Activated naive CD8-positive, alpha-beta T cell treated with anti-CD3 and anti-CD28 coated beads, Interleukin-2, amount 50 U/mL, for 24 hours (primary cell): ENCODE data around the gene TAP2.
"Not testable (repeated sequence)": the region's sequence is repeated elsewhere in the genome, so short reads cannot be mapped to it uniquely, and the experiment has no call there.

Experiments used
- ATAC-seq: fragments of 150-1000 bp; cut with Tn5 transposase; one replicate; pipeline ENCODE4 v1.10.0; 2021
- DNase-seq: peaks from one replicate; pipeline ENCODE4 v3.0.0; 2021
- H3K27ac Mint-ChIP-seq: one replicate; pipeline ENCODE4 v1.8.0; 2021; ENCODE audit warnings: mild to moderate bottlenecking, mixed read lengths
- H3K27me3 Mint-ChIP-seq: one replicate; pipeline ENCODE4 v1.8.0; 2021; ENCODE audit warnings: mixed read lengths
- H3K36me3 Mint-ChIP-seq: one replicate; pipeline ENCODE4 v1.8.0; 2021; ENCODE audit warnings: low read depth, mixed read lengths
- H3K4me1 Mint-ChIP-seq: one replicate; pipeline ENCODE4 v1.8.0; 2021; ENCODE audit warnings: mixed read lengths
- H3K4me3 Mint-ChIP-seq: one replicate; pipeline ENCODE4 v1.8.0; 2021; ENCODE audit warnings: mild to moderate bottlenecking, moderate library complexity, mixed read lengths
- H3K9me3 Mint-ChIP-seq: one replicate; pipeline ENCODE4 v1.8.0; 2021; ENCODE audit warnings: mixed read lengths

The TAP2 gene

GRCh38 chr6:32830936-32831335, 7.6 kb downstream of the TAP2 start:
- ATAC-seq (no peak), DNase-seq (no peak)
- Mint-ChIP-seq H3K36me3 (peaks cover 77% of the 10 kb centered on the region), H3K27ac (peak overlapping the region; percentile 66), H3K27me3 (no peaks in the 10 kb centered on the region), H3K4me1 (peaks cover 69% of the 10 kb centered on the region), H3K9me3 (peaks cover 4% of the 10 kb centered on the region), H3K4me3 (no peak overlapping the region)

DNA sequence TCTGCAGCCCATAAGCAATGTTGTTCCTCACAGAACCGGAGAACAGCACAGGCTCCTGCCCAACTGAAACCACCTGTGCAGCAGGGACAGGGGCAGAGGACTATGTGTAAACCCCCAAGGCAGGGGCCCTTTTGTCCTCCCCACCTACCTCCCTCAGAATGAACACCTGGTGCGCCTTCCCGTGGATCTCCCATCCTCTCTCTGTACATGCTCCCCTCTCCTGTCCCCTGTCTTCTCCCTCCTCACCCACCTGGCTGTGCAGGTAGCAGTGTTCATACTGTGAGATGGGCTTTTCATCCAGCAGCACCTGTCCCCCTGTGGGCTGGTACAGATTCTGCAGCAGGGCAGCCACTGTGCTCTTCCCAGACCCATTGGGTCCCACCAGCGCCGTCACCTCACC, 8.5 kb downstream of the TAP2 start:
- Mint-ChIP-seq H3K27ac (no peak overlapping the region), H3K9me3 (peaks cover 4% of the 10 kb centered on the region), H3K36me3 (peaks cover 67% of the 10 kb centered on the region), H3K4me3 (no peak overlapping the region), H3K4me1 (peaks cover 60% of the 10 kb centered on the region), H3K27me3 (no peaks in the 10 kb centered on the region)
- DNase-seq (no peak), ATAC-seq (no peak)

DNA sequence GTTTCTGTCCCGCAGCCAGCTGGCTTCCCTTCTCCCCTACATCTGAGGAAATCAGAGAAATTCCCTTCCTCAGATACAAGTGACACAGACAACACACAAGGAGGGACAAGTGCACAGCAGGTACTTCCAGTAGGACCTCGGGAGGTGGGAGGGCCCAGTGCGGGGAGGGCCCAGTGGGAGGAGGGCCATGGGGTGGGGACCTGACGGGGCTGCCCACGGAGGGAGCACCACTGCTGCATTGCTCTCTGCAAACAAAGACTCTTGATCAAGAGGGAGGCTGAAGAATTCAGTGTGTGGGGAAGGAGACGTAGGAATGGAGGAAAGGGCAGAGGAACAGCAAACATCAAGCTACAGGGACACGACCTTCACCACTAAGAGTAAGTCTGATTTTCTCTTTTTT, 9.0 kb downstream of the TAP2 start:
- no peak for DNase-seq
- Mint-ChIP-seq H3K4me1 (peaks cover 55% of the 10 kb centered on the region), H3K27ac (no peak overlapping the region), H3K36me3 (peaks cover 62% of the 10 kb centered on the region), H3K9me3 (peaks cover 4% of the 10 kb centered on the region), H3K27me3 (no peaks in the 10 kb centered on the region), H3K4me3 (no peak overlapping the region)
- ATAC-seq, result no peak

- no peak for ATAC-seq
- H3K4me3 Mint-ChIP-seq, result no peak overlapping the region
- H3K27me3 Mint-ChIP-seq, result no peaks in the 10 kb centered on the region
- peaks cover 38% of the 10 kb centered on the region for H3K36me3 Mint-ChIP-seq
- DNase-seq, result no peak
- peak overlapping the region; percentile 43 for H3K27ac Mint-ChIP-seq
- H3K4me1 Mint-ChIP-seq, result peaks cover 35% of the 10 kb centered on the region
- no peaks in the 10 kb centered on the region for H3K9me3 Mint-ChIP-seq
Observed at GRCh38 chr6:32827025-32827424, 11.5 kb downstream of the TAP2 start.

DNA sequence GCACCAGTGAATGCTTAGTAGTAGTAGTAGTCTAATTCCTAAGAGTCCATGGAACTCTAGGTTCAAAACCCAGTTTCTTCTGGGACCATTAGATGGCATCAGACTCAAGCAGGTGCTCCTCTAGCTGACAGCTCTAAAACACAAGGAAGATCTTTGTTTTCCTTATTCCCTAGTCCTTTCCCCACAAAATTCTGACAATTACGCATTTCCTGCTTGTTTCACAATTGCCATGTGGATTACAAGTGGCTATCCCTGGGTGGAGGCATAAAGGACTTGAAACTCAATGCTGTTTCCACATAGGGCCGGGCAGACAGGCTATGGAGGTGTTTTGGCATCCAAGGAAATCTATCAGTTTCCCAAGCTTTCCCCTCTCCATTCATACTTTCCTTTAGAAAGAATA, 12.6 kb downstream of the TAP2 start:
- Mint-ChIP-seq H3K27ac (peak overlapping the region; percentile 43), H3K27me3 (no peaks in the 10 kb centered on the region), H3K36me3 (peaks cover 29% of the 10 kb centered on the region), H3K9me3 (no peaks in the 10 kb centered on the region), H3K4me1 (peaks cover 35% of the 10 kb centered on the region), H3K4me3 (no peak overlapping the region)
- no peak for ATAC-seq
- DNase-seq, result no peak

DNA sequence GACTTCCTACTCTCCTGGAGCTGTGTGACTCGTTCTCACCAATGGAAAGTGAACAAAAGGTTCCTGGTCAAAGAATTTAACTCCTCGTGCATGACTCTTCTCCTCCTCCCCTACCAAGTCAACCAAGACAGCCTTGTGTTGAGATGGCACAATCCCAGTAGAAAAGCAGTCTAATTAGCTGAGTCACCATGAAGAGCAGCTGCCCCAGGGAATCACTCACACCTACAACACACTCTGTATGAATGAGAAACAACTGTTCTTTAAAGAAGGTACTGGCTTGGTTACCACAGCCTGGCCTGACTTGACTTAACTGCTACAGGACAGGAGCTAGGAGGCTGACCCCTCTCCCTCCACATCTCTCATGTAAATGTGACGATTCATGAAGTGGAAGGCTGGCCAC, 18.8 kb downstream of the TAP2 start:
- Mint-ChIP-seq H3K36me3 (peaks cover 2% of the 10 kb centered on the region), H3K27me3 (no peaks in the 10 kb centered on the region), H3K4me1 (peaks cover 25% of the 10 kb centered on the region), H3K27ac (no peak overlapping the region), H3K9me3 (no peaks in the 10 kb centered on the region), H3K4me3 (no peak overlapping the region)
- peak; percentile 25 for ATAC-seq
- no peak for DNase-seq

- peaks cover 2% of the 10 kb centered on the region for H3K36me3 Mint-ChIP-seq
- H3K27ac Mint-ChIP-seq, result no peak overlapping the region
- H3K4me3 Mint-ChIP-seq, result no peak overlapping the region
- DNase-seq, result no peak
- no peaks in the 10 kb centered on the region for H3K9me3 Mint-ChIP-seq
- no peaks in the 10 kb centered on the region for H3K27me3 Mint-ChIP-seq
- peaks cover 25% of the 10 kb centered on the region for H3K4me1 Mint-ChIP-seq
- peak; percentile 47 for ATAC-seq
Observed at GRCh38 chr6:32818867-32819266, 19.7 kb downstream of the TAP2 start.

- peaks cover 28% of the 10 kb centered on the region for H3K4me1 Mint-ChIP-seq
- peak within 1 kb of the TSS; percentile 70 for H3K4me3 Mint-ChIP-seq
- H3K36me3 Mint-ChIP-seq, result peaks cover 2% of the 10 kb centered on the region
- peaks cover 3% of the 10 kb centered on the region for H3K27me3 Mint-ChIP-seq
- H3K27ac Mint-ChIP-seq, result peak within 1 kb of the TSS; percentile 68
- DNase-seq, result no peak
- no peaks in the 10 kb centered on the region for H3K9me3 Mint-ChIP-seq
- peak; percentile 50 for ATAC-seq
Observed at GRCh38 chr6:32816746-32817204, 21.8 kb downstream of the TAP2 start, which contains the start of gene HLA-DOB. TSS of gene HLA-DOB (minus strand) at chr6:32817002. CDS start at chr6:32816951, 51 bp downstream.

DNA sequence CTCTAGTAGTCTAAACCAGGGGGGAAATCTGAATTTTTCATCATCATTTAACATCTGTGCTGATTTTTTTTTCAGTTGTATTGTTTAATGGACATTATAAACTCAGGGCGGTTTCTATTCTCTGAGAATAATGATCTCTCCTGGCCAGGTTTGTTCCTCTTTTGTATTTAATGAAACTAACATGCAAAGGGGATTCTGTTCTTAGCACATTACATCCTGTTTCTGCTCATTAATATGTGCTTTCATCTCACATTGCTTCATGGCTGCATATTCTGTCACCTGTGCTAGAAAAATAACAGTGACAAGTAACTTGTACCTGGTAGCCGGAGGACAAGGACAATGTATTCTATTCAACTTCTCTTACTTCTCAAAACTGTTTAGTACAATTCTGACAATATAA, 22.5 kb downstream of the TAP2 start:
- Mint-ChIP-seq H3K4me1 (peaks cover 23% of the 10 kb centered on the region), H3K27ac (peak overlapping the region; percentile 14), H3K27me3 (peaks cover 3% of the 10 kb centered on the region)

GRCh38 chr6:32815115-32815514, 23.4 kb downstream of the TAP2 start:
- H3K4me1 Mint-ChIP-seq, result peaks cover 23% of the 10 kb centered on the region
- peaks cover 3% of the 10 kb centered on the region for H3K27me3 Mint-ChIP-seq
- peak overlapping the region; percentile 64 for H3K27ac Mint-ChIP-seq
- peak overlapping the region; percentile 50 for H3K4me3 Mint-ChIP-seq
- H3K9me3 Mint-ChIP-seq, result no peaks in the 10 kb centered on the region
- ATAC-seq (no peak), DNase-seq (no peak)
- H3K36me3 Mint-ChIP-seq, result peaks cover 4% of the 10 kb centered on the region

More for the DNA sequence above, 22.5 kb downstream of the TAP2 start:
- DNase-seq, result no peak
- Mint-ChIP-seq H3K4me3 (peak overlapping the region; percentile 70), H3K36me3 (peaks cover 2% of the 10 kb centered on the region), H3K9me3 (no peaks in the 10 kb centered on the region)
- no peak for ATAC-seq

- Mint-ChIP-seq H3K36me3 (peaks cover 4% of the 10 kb centered on the region), H3K4me3 (no peak overlapping the region), H3K27ac (no peak overlapping the region), H3K4me1 (peaks cover 15% of the 10 kb centered on the region), H3K9me3 (no peaks in the 10 kb centered on the region), H3K27me3 (peaks cover 3% of the 10 kb centered on the region)
- ATAC-seq (peak; percentile 15), DNase-seq (no peak)
Observed at GRCh38 chr6:32814145-32814544, 24.4 kb downstream of the TAP2 start.

- Mint-ChIP-seq H3K4me1 (peaks cover 3% of the 10 kb centered on the region), H3K4me3 (no peak overlapping the region), H3K27ac (no peak overlapping the region), H3K36me3 (peaks cover 2% of the 10 kb centered on the region), H3K27me3 (peaks cover 25% of the 10 kb centered on the region), H3K9me3 (no peaks in the 10 kb centered on the region)
- no peak for DNase-seq
- ATAC-seq, result no peak
Observed at GRCh38 chr6:32809171-32809570, 29.4 kb downstream of the TAP2 start.

- Mint-ChIP-seq H3K27ac (no peak overlapping the region), H3K27me3 (peaks cover 39% of the 10 kb centered on the region), H3K4me3 (no peak overlapping the region), H3K36me3 (peaks cover 2% of the 10 kb centered on the region), H3K9me3 (no peaks in the 10 kb centered on the region), H3K4me1 (no peaks in the 10 kb centered on the region)
- DNase-seq, result no peak
- no peak for ATAC-seq
Observed at GRCh38 chr6:32807020-32807580, 31.4 kb downstream of the TAP2 start.

DNA sequence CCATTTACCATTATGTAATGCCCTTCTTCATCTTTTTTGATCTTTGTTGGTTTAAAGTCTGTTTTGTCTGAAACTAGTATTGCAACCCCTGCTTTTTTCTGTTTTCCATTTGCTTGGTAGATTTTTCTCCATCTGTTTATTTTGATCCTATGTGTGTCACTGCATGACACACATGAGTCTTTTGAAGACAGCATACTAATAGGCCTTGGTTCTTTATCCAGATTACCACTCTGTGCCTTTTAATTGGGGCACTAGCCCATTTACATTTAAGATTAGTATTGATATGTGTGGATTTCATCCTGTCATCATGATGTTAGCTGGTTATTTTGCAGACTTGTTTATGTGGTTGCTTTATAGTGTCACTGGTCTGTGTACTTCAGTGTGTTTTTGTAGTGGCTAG, 33.1 kb downstream of the TAP2 start:
- not testable (repeated sequence) for H3K36me3 Mint-ChIP-seq, ATAC-seq, DNase-seq, H3K9me3 Mint-ChIP-seq, H3K4me1 Mint-ChIP-seq, H3K4me3 Mint-ChIP-seq, H3K27ac Mint-ChIP-seq
- peaks cover 44% of the 10 kb centered on the region for H3K27me3 Mint-ChIP-seq

DNA sequence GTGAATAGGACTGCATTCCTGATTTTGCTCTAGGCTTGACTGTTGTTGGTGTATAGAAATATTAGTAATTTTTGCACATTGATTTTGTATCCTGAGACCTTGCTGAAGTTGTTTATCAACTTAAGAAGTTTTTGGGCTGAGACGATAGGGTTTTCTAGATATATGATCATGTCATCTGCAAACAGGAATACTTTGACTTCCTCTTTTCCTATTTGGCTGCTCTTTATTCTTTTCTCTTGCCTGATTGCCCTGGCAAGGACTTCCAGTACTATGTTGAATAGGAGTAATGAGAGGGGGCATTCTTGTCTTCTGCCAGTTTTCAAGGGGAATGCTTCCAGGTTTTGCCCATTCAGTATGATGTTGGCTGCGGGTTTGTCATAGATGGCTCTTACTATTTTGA, 35.1 kb downstream of the TAP2 start:
- Mint-ChIP-seq H3K9me3 (peaks cover 5% of the 10 kb centered on the region), H3K27ac (no peak overlapping the region), H3K27me3 (peaks cover 48% of the 10 kb centered on the region), H3K36me3 (no peaks in the 10 kb centered on the region), H3K4me1 (no peaks in the 10 kb centered on the region), H3K4me3 (no peak overlapping the region)
- ATAC-seq (no peak), DNase-seq (no peak)

- ATAC-seq, result no peak
- H3K36me3 Mint-ChIP-seq, result no peaks in the 10 kb centered on the region
- DNase-seq, result no peak
- no peak overlapping the region for H3K27ac Mint-ChIP-seq
- peaks cover 15% of the 10 kb centered on the region for H3K4me1 Mint-ChIP-seq
- H3K9me3 Mint-ChIP-seq, result peaks cover 5% of the 10 kb centered on the region
- no peak overlapping the region for H3K4me3 Mint-ChIP-seq
- peaks cover 42% of the 10 kb centered on the region for H3K27me3 Mint-ChIP-seq
Observed at GRCh38 chr6:32799740-32800139, 38.8 kb downstream of the TAP2 start.
